HG03432 (cell line): Measurements from ENCODE around the gene TRUB2.
A peak's percentile ranks its signal among the peaks of the same experiment; 100 is the strongest.
"Not testable (repeated sequence)": the region's sequence is repeated elsewhere in the genome, so short reads cannot be mapped to it uniquely, and the experiment has no call there.

Experiments
- ATAC-seq: cut with Tn5 transposase; IDR thresholded peaks from one replicate; pipeline ENCODE4 v1.9.1; 2021; ENCODE audit warnings: mild to moderate bottlenecking, moderate library complexity; ENCODE audit not compliant: unreplicated experiment

TRUB2 gene

DNA sequence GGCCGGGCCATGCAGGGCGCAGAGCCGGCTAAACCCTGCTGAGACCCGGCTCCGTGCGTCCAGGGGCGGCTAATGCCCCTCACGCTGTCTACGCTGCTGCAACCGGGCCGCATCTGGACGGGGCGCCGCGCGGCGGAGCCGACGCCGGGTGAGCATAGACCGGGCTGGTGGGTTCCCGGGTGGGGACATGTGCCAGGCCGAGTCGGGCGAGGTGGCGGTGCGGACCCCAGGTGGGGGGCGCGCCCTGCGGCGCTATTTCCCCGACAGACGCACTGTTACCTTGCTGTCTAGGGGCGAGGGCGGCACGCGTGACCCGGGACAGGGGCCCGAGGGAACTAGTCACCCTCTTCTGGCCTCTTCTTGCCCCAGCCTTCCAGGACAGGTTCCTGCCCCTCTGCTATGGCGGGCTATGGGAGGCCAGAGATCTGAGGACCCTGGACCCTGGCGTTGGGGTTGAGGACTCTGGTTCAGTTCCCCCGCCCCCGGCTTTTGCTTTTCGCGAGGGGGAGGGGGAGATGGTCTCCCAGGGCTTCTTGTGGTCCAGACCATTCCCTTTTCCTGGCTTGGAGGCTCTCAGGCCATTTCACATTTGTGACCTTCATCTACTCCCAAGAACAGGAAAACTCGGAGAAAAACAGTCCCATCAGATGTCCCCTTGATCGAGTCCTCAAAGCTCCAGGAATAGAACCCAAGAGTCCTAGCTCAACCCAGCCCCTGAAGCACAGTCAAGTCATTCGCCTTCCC, 18.6 kb upstream of the TRUB2 start:
- peak; percentile 18 for ATAC-seq

DNA sequence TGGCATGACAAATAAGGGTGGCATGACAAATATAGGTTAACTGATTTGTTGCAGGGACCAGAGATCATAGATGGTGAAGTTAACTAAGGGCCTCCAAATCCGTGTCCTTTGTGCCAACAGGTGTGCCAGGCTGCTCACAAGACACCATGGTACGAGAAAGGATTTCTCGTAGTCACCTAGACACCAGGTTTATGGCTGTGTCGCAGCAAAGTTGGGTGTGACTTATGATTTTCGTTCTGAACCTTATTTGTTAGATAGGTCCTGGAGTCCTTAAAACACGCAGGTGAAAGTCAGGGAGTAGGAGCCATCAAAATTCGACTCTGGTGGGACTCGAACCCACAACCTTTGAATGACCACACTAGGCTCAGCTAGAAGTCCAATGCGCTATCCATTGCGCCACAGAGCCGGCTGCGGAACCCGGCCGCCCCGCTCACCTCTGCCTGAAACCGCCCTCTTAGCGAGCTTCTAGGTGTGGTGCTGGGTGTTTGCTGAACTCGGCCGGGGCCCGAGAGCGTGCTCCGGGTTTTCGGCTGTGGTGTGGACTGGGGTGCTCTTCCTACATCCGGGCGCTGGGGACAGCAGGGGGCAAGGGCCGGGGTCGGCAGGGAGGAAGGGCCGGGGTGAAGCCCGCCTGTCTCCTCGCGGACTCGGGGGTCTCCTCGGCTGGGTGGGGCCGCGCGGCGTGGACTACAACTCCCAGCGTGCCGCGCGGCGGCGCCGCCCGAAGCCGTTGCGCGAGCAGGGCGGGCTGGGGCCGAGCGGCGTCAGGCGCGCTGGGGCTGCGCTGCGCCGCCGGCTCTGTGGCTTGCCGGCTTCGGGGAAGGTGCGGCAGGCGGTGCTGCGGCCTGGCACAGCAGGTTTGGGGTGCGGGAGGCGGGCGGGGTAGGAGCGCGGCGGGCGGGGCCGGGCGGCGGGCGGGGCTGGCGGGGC, 17.8 kb upstream of the TRUB2 start, which contains the start of gene SLC27A4:
Gene SLC27A4 (plus strand): TSS at position 767 of the 930 bp plus-strand sequence. CDS start 2,606 bp downstream, outside the sequence.
- peak; percentile 83 for ATAC-seq

DNA sequence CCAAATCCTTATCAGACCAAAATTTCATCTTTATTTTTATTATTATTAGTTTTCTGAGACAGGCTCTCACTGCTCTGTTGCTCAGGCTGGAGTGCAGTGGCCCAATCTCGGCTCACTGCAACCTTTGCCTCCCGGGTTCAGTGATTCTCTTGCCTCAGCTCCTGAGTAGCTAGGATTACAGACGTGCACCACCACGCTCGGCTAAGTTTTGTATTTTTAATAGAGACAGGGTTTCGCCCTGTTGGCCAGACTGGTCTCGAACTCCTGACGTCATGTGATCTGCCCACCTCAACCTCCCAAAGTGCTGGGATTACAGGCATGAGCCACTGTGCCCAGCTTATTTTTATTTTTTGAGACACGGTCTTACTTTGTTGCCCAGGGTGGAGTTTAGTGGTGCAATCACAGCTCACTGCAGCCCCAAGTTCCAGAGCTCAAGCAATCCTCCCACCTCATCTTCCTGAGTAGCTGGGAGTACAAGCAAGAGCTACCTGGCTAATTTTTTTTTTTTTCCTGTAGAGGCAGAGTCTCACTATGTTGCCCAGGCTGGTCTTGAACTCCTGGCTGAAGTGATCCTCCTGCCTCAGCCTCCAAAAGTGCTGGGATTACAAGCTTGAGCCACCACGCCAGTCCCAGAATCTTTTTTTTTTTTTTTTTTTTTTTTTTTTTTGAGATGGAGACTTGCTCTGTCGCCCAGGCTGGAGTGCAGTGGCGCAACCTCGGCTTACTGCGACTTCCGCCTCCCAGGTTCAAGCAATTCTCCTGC, 16.8 kb upstream of the TRUB2 start:
- not testable (repeated sequence) for ATAC-seq

DNA sequence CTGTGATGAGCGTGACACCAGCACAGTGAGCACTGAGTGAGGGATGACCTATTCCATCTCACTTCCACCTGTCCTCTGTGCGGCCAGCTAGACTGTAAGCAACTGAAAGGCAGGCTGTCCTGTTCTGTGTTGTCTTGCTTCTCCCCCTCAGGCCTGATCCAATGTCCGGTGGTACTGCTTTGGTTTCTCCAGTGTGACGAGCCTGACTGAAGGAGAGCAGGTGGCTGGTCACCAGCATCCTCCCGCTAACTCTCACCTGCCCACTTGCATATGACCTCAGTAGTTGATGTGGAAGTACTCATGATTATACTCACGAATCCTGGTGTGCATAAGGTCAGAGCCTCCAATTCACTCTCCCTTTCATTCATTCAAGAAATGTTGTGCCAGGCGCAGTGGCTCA, 15.7 kb upstream of the TRUB2 start:
- ATAC-seq: no peak

DNA sequence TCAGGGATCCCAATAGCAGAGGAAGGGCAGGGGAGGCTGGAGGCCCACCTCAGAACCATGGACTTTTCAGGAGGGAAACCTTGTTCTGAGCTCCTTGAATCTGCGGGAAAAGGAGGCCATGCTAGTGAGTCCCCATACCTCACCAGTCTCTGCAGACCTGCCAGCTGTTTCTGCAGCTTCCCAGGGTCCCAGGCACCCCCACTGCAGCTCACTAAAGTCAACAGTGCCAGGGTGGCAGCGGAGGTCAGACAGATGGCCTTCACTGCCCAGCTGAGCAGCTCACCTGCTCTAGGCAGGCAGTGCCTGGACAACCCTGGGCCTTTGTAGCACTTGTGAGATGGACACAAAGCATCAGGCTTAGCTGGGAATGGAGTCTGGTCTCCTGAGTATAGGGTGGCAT, 13.7 kb upstream of the TRUB2 start:
- no peak for ATAC-seq

DNA sequence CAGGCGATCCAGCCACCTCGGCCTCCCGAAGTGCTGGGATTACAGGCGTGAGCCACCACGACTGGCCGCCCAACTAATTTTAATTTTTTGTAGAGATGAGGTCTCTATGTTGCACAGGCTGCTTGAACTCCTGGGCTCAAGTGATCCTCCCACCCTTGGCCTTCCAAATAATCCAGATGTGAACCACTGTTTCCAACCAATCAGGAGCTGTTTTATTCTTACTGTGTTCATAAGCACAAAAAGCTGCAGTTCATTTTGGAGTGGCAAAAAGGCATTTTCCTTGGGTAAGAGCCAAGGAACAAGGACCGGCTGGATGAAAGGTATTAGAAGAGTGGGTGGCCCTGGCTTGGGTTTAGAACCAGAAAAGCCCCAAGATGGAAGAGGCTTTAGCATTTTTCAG, 12.9 kb upstream of the TRUB2 start:
- ATAC-seq: no peak

DNA sequence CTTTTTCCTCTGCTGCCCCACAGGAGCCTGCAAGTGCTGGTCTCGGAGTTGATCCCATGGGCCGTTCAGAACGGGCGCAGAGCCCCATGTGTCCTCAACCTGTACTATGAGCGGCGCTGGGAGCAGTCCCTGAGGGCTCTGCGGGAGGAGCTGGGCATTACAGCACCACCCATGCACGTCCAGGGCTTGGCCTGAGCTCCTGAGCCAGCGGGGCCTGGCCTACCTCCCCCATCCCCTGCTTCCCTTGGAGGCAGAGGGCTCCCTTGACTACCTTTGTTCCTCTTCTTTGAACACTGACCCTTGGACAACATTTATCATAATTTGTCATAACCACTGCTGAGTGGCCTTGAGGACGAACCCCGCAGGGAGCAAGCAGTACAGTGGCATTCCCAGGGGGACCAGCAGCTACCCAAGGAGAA, 11.2 kb upstream of the TRUB2 start:
- no peak for ATAC-seq

DNA sequence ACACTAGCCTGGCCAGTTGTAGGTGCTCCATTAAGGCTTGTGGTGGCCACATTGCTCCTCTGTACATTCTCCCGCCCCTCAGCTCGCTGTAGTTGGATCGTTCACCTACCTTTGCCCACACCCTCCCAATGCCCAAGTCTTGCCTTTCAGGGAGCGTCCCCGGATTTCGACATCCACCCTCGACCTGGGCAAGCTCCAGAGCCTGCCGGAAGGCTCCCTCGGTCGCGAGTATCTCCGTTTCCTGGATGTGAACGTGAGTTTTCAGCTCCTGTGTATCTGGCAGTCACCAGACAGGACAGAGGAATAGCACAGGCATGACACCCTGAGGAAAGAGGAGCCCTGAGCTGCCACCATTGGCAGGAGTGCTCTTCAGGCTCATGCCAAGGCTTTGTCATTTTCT, 3.4 kb upstream of the TRUB2 start:
- ATAC-seq: no peak

DNA sequence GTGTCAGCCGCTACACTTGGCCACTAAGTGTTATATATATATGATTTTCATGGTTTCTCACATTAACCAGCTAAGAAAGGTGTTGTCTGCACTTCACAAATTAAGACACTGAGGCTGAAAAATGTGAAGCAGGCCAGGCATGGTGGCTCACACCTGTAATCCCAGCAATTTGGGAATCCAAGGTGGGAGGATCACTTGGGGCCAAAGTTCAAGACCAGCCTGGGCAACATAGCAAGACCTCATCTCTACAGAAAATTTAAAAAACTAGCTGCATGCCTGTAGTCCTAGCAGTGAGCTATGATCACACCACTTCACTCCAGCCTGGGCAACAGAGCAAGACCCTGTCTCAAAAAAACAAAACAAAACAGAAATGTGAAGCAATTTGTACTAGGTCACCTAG, 2.2 kb upstream of the TRUB2 start:
- ATAC-seq: no peak

DNA sequence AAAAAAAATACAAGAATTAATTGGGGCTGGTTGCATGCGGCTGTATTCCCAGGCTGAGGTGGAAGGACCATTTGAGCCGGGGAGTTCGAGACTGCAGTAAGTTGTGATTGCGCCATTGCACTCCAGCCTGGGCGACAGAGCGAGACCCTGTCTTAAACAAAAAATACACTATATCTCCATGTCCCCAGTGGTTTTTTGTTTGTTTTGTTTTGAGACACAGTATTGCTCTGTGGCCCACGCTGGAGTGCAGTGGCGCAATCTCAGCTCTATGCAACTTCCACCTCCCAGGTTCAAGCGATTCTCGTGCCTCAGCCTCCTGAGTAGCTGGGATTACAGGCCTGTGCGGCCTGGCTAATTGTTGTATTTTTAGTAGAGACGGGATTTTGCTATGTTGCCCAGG, 1.5 kb upstream of the TRUB2 start:
- ATAC-seq: no peak

DNA sequence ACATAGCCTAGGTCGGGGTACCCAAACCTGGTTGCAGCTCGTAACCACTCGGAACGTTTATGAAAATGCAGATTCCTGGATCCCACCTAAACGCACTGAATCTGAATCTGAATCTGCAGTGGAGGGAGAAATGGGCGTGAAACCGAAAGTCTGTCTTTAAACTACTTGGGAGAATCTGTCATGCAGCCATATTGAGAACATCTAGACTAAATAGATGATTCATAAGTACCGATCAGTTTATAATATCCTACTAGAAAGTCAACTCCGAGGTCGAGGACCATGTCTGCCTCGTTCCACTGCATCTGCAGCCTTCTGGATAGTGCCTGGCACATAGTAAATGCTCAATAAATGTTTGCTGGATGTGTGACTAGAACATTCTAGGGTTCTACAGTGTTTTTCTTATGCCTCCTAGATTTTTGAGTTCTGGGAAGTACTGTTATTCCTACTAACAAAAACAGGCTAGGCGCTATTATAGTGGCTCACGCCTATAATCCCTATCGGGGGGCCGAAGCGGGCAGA, 1.0 kb upstream of the TRUB2 start:
- ATAC-seq: no peak

DNA sequence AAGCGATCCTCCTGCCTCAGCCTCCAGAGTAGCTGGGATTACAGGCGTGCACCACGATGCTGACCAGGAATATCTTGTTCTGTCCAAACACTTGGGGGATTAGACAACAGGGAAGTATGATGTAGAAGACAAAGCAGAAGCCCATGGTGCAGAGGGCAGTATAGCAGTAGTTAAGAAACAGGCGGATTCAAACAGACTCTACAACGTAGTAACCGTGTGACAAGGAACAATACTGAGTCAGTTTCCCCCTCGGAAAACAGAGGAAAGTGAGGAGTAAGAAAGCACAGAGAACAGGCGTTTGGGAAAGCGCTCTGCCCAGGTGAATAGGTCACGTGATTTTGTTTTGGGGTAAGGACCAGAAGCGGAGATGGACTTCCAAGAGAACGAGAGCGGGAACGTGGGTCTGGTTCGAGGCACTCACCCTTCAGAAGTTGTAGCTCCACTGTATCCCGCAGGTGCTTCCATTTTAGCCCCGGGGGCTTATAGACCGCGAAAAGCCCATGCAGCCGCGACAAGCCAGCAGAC, 306 bp downstream of the TRUB2 start:
- ATAC-seq: peak; percentile 16

DNA sequence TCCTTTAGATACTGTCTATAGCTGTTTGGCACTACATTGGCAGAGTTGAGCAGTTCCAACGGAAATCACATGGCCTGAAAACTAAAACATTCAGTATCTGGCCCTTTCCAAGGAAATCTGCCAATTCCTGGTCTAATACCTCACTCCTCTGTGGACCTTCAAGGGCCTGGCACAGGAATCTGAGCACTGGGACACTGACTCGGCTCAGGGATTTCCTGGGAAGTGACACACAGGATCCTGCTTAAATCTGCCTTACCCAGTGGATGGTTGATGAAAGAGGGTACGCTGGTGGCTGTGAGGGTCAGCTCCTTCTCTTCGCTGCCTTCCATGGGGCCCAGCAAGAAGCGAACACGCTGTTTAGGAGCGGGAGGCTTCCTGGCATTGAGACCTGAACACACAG, 904 bp downstream of the TRUB2 start:
- no peak for ATAC-seq

DNA sequence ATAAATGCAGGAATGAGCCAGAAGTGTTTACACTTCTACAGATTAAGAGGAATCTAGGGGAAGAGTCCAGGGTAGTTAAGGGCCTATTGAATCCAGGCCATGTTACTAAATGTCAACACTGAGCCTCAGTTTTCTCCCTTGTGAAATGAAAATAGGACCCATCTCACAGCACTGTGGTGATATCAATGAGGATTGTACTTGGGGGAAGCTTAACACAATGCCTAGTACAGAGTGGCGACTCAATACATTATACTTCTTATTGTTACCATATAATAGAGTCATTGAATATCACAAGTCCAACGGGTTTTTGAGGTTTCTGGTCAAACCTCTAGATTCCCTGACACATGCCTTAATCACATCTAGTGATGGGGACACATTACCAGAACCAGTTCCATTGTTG, 4.6 kb downstream of the TRUB2 start:
- ATAC-seq: no peak

DNA sequence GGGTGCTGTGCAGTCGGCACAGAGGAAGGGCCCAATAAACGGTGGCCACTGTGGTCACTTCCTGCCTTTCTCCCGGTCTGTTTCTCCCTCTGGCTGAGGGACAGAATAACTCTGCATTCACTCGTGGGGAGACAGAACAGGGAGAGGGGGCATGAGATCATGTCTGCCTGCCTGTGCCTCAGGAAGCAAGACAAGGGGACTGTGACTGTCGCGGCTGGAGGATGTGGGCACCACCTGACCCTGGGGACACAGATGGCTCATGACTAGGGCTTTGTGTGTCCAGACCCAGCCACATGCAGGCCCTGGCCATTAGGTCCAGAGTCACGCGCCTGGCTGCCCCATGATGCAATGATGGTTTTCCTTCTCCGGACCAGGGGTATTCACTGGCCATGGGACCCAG, 5.8 kb downstream of the TRUB2 start:
- no peak for ATAC-seq

DNA sequence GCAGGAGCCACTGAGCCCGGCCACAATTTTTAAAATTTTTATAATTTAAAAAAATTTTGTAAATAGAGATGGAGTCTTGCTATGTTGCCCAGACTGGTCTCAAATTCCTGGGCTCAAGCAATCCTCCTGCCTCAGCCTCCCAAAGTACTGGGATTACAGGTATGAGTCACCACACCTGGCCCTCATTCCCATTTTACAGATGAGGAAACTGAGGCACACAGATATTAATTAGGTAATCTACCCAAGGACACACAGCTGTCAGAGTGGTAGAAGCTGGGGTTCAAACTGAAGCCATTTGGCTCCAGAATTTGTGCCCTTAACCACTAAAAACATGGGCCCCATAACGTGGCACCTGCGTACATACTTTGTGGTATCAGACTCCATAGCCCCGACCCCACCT, 7.5 kb downstream of the TRUB2 start:
- ATAC-seq: no peak

DNA sequence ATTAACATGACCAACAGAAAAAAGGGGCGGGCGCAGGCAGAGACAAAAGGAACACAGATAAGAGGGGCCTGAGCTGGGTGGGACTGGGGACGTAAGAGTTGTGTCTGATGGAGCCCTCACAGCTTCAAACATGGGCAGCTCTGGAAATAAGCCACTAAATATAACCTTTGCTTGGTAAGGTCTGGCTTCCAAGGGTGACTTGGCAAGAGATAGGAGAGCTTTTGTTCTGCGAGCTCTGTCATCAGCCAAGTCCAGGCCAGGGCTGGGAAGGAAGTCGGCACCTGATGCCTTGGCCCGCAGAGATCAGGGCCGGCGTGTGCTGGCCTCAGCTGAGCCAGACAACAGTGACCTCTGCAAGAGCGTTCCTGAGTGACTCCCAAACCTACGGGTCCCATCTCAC, 11.8 kb downstream of the TRUB2 start:
- no peak for ATAC-seq

DNA sequence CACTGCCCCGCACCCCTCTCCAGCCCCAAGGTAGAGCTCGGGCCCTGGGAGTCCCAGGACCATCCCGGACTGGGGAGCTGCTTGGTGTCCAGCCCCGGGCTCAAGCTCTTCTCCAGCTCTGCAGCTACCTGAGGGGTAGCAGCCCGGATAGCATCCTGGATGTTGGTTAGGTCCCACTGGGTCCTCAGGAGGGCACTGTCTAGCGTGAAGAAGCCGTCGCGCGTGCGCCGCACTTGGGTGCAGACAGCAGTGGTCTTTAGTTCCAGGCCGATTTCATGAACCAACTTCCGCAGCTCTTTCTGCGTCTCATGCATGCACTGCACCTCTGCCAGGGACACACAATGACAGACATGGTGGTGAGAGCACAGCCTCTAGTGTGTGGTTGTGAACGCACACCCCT, 12.7 kb downstream of the TRUB2 start:
- ATAC-seq: no peak

DNA sequence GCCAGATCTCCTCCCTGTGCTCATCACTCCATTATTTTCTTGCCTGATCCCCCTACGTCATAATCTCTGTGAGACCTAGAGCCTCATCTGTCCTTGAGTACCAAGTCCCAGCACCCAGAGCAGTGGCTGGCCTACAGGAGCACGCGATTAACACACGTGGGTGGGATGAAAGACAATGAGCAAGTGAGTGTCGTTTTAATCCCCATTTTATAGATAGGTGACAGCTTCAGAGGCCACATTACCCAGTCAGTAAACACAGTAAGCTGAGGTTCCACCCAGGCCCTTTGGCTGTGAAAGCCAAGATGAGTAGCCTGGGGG, 17.3 kb downstream of the TRUB2 start:
- ATAC-seq: no peak

DNA sequence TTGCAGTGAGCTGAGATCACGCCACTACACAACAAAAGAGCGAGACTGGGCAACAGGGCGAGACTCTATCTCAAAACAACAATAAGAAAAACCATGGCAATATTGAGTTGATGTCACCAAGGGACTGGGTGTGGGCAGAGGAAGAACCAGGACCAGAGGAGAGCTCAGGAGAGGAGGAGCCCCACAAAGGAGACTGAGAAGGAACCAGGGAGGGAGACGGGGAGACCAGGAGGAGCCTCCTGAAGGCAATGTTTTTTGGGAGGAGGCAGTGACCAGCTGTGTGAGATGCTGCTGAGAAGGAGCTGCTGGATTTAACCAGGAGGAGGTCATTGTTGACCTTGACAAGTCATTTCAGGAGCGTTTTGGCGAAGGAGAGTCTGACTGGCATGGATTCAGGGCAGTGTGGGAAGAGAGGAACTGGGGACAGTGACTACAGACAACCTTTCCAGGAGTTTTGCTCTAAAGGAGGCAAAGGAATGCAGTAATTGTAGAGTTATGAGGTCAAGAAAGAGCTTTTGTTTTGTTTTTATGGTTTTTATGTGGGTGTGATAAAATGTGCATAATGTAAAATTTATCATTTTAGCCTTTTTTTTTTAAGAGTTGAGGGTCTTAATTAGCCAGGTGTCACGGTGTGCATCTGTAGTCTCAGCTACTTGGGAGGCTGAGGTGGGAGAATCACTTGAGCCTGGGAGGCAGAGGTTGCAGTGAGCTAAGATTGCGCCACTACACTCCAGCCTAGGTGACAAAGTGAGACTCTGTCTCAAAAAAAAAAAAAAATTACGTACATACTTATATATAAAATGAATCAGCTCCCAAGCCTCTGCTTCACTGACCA, 17.9 kb downstream of the TRUB2 start:
- no peak for ATAC-seq
